Measurements from ENCODE around the gene UBQLN3. TPM values are rescaled to one million over a fixed set of nuclear protein-coding genes. Genes with fewer than 3 reads are reported as not detected.

UBQLN3 gene
- total RNA-seq, 1 experiment from 2014 or later = not detected

DNA sequence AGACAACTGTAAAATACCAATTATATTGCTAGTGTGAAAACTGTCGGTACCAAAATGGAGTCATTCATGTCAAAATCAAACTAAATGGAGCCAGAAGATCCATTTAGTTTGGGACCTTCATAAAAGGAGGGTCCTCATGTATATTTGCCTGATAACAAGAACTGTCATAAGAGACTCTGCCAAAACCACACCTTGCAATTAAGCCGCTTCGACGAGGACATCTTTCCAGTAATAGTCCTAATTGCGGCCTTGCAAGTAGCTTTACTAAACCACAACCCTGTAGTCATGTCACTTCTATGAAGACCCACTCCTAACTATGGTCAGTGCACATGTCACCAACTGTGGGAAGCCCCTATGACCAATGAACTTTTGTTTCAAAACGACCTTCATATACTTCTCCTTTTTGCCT is 9.4 kb downstream of the UBQLN3 start:
- no TSS peak for BruUV-seq (replicated peaks)
- no peaks in the 10 kb centered on the region for H3K9me3 Mint-ChIP-seq (ENCODE audit: low read depth, unreplicated experiment)
- no peak for DNase-seq
- no peaks in the 10 kb centered on the region for H3K4me1 Mint-ChIP-seq (ENCODE audit: low read depth, unreplicated experiment)
- intact Hi-C loops (cut with micrococcal nuclease; ENCODE audit: unreplicated experiment) = no loop called here
- H3K4me3 Mint-ChIP-seq (ENCODE audit: low read depth, unreplicated experiment) = no peak overlapping the region
- H3K27me3 Mint-ChIP-seq (ENCODE audit: unreplicated experiment) = peaks cover 78% of the 10 kb centered on the region
- H3K27ac Mint-ChIP-seq (ENCODE audit: unreplicated experiment) = no peak overlapping the region
- CTCF ChIA-PET = no interaction called here
- TF ChIP-seq, protein P1, sequence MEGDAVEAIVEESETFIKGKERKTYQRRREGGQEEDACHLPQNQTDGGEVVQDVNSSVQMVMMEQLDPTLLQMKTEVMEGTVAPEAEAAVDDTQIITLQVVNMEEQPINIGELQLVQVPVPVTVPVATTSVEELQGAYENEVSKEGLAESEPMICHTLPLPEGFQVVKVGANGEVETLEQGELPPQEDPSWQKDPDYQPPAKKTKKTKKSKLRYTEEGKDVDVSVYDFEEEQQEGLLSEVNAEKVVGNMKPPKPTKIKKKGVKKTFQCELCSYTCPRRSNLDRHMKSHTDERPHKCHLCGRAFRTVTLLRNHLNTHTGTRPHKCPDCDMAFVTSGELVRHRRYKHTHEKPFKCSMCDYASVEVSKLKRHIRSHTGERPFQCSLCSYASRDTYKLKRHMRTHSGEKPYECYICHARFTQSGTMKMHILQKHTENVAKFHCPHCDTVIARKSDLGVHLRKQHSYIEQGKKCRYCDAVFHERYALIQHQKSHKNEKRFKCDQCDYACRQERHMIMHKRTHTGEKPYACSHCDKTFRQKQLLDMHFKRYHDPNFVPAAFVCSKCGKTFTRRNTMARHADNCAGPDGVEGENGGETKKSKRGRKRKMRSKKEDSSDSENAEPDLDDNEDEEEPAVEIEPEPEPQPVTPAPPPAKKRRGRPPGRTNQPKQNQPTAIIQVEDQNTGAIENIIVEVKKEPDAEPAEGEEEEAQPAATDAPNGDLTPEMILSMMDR (IDR thresholded peaks at IDR 0.05; ENCODE audit: unreplicated experiment) = no peak
- no peaks in the 10 kb centered on the region for H3K36me3 Mint-ChIP-seq (ENCODE audit: insufficient read depth, unreplicated experiment)

DNA sequence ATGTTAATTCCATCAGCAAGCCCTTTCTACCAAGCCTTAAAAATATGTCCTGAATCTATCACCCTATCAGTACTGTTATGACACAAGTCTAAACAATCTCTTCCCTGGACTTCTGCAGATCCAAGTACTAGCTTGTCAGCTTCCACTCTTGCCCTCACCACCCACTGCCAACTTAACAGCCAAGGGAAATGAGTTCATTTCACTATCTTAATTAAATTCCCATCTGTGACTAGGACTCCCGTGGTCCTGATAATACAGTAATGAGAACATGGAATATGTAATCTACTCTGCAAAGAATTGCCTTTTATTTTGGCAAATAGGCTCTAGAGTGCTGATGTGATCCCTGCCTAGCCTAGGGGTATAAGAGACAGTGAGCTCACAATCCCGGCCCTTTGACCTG is 10.1 kb downstream of the UBQLN3 start:
- intact Hi-C loops (cut with micrococcal nuclease; ENCODE audit: unreplicated experiment) = no loop called here
- no peaks in the 10 kb centered on the region for H3K9me3 Mint-ChIP-seq (ENCODE audit: low read depth, unreplicated experiment)
- CTCF ChIA-PET = no interaction called here

DNA sequence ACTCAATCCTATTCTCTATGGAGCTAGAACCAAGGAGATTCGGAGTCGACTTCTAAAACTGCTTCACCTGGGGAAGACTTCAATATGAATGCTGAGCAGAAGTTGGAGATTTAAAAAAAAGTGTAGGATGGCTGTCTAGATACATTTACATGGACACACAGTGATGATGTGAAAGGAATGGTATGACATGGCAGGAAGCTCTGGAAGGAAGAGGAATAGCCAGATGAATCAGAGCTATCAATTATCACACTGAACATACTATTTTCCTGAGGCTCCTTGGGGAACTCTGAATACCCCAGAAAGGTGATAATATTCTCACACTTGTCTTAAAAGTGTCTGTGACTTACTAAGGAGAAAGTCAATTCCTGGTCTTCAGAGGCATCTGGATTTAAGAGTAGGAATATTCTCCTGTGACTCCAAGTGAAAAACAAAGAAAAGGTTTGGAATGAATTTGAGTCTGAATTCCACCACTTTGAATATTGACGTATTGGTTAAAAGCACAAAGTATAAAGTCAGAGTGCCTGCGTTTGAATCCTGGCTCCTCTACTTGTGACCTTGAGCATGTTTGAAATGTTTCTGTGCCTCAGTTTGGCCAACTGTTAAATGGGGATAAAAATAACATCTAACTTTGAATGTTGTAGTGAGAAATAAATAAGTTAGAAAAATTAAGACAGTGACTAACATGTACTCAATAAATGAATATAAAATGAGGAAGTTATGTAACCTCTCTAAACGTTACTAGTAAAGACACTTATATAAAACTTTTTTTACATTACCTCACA is 20.0 kb downstream of the UBQLN3 start:
- CTCF ChIA-PET = interaction anchor here (0.6 kb wide), 2 partner anchors 31 to 176 kb away, joined by 4 to 6 read pairs; no protein-coding TSS in a partner anchor
- Mint-ChIP-seq H3K4me1 (ENCODE audit: low read depth, unreplicated experiment) (no peaks in the 10 kb centered on the region), H3K27ac (ENCODE audit: unreplicated experiment) (no peak overlapping the region), H3K9me3 (ENCODE audit: low read depth, unreplicated experiment) (no peaks in the 10 kb centered on the region), H3K4me3 (ENCODE audit: low read depth, unreplicated experiment) (no peak overlapping the region), H3K27me3 (ENCODE audit: unreplicated experiment) (peaks cover 41% of the 10 kb centered on the region), H3K36me3 (ENCODE audit: insufficient read depth, unreplicated experiment) (no peaks in the 10 kb centered on the region)
- intact Hi-C loops (cut with micrococcal nuclease; ENCODE audit: unreplicated experiment) = no loop called here
- no TSS peak for BruUV-seq (replicated peaks)
- no peak for DNase-seq
- TF ChIP-seq, protein P1 (IDR thresholded peaks at IDR 0.05; ENCODE audit: unreplicated experiment) = no peak

More for the DNA sequence above, 10.1 kb downstream of the UBQLN3 start:
- TF ChIP-seq, protein P1 (IDR thresholded peaks at IDR 0.05; ENCODE audit: unreplicated experiment) = no peak
- H3K36me3 Mint-ChIP-seq (ENCODE audit: insufficient read depth, unreplicated experiment) = no peaks in the 10 kb centered on the region
- H3K27me3 Mint-ChIP-seq (ENCODE audit: unreplicated experiment) = peaks cover 72% of the 10 kb centered on the region
- H3K4me3 Mint-ChIP-seq (ENCODE audit: low read depth, unreplicated experiment) = no peak overlapping the region
- H3K27ac Mint-ChIP-seq (ENCODE audit: unreplicated experiment) = no peak overlapping the region
- no peak for DNase-seq
- BruUV-seq (replicated peaks) = no TSS peak
- H3K4me1 Mint-ChIP-seq (ENCODE audit: low read depth, unreplicated experiment) = no peaks in the 10 kb centered on the region

DNA sequence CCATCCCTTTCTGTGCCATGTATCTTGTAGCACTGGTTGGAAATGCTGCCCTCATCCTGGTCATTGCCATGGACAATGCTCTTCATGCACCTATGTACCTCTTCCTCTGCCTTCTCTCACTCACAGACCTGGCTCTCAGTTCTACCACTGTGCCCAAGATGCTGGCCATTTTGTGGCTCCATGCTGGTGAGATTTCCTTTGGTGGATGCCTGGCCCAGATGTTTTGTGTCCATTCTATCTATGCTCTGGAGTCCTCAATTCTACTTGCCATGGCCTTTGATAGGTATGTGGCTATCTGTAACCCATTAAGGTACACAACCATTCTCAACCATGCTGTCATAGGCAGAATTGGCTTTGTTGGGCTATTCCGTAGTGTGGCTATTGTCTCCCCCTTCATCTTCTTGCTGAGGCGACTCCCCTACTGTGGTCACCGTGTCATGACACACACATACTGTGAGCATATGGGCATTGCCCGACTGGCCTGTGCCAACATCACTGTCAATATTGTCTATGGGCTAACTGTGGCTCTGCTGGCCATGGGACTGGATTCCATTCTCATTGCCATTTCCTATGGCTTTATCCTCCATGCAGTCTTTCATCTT is 20.9 kb downstream of the UBQLN3 start:
- TF ChIP-seq, protein P1 (IDR thresholded peaks at IDR 0.05; ENCODE audit: unreplicated experiment) = no peak
- Mint-ChIP-seq H3K9me3 (ENCODE audit: low read depth, unreplicated experiment) (no peaks in the 10 kb centered on the region), H3K27ac (ENCODE audit: unreplicated experiment) (no peak overlapping the region), H3K36me3 (ENCODE audit: insufficient read depth, unreplicated experiment) (no peaks in the 10 kb centered on the region), H3K27me3 (ENCODE audit: unreplicated experiment) (peaks cover 41% of the 10 kb centered on the region), H3K4me3 (ENCODE audit: low read depth, unreplicated experiment) (no peak overlapping the region), H3K4me1 (ENCODE audit: low read depth, unreplicated experiment) (no peaks in the 10 kb centered on the region)
- intact Hi-C loops (cut with micrococcal nuclease; ENCODE audit: unreplicated experiment) = no loop called here
- no TSS peak for BruUV-seq (replicated peaks)
- DNase-seq = no peak
- CTCF ChIA-PET = interaction anchor here (0.6 kb wide), 1 partner anchor 177 kb away, joined by 4 read pairs; no protein-coding TSS in a partner anchor

All from Calu3 (cell line).